Anterior cingulate cortex (tissue), 58 donors: ENCODE results near the gene DEFB124.
"Not testable (repeated sequence)": the region's sequence is repeated elsewhere in the genome, so short reads cannot be mapped to it uniquely, and the experiment has no call there.

ENCODE experiments used
- DNase-seq, 58 donors: peaks; one replicate each; lab custom pipeline; 2025; lab: John Stamatoyannopoulos, UW

The DEFB124 gene

DNA sequence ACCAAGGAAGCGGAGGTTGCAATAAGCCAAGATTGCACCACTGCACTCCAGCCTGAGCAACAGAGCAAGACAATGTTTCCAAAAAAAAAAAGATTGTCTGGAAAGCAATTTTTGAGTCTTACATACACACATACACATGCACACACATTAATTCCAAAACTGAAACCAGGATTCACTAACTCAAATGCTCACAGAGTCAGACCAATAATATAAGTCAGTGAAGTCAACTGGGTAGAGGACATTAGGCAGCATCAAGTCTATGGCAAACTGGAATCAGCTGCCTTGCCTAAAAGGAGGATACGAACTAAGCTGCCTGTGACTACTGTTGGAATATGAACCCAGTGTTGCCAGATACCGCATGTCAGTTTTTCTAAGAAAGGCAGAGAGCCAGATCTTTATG lies 15.8 kb upstream of the DEFB124 start:
- no peak for DNase-seq

DNA sequence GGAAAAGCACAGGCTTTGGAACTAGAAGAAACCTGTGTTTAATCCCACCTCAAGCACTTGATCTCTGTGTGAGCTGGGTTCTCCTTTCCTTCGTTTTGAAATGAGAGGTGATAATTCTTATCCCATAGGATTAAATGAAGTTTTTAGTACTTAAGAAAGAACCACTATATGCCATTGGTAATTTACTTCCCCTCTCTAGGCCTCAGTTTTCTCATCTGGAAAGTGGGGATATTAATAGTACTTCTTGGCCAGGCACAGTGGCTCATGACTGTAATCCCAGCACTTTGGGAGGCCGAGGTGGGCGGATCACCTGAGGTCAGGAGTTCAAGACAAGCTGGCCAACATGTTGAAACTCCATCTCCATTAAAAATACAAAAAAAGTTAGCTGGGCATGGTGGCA lies 14.2 kb upstream of the DEFB124 start:
- no peak for DNase-seq

- DNase-seq: no peak
Measured at GRCh38 chr20:31488115-31488514, 13.2 kb upstream of the DEFB124 start.

DNA sequence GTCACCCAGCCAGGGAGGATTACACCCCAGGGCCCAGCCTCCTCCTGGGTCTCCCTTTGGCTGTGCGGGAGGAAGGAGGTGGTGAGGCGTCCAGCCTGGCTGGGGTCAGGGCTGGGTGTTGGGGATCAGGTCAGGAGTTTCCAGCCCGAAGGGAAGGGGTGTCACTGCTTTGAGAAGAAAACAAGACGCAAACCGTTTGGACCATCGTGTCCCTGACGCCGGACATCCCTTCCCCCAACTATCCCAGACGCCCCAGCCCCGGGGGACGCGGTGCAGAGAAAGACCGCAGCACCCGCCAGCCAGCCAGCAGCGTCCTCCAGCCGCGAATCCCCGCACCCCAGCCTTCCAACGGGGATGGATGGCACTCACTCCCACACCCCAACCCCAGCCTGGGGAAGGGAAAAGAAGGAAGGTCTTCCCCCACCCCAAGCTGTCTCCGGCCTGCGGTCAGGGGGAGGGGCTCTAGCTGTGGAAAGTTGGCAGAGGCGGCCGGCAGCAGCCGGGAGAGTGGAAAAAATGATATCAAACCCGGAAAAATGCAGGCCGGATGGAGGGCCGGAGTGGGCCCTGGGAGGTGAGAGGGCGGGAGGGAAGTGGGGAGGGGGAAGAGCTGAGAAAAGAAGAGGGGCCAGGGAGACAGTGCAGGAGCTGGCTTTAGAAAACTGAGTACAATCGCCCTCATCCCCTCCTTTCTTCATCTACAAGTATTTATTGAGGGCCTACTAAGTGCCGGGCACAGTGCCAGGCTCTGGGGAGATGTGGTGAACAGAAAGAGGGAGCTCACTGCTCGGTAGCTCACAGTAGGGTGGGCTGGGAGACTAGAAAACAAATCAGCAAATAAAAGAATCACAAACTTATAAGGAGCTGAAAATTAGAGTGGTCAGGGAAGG lies 10.8 kb upstream of the DEFB124 start:
- DNase-seq: no peak

GRCh38 chr20:31484001-31484400 lies 9.1 kb upstream of the DEFB124 start:
- DNase-seq: no peak

DNA sequence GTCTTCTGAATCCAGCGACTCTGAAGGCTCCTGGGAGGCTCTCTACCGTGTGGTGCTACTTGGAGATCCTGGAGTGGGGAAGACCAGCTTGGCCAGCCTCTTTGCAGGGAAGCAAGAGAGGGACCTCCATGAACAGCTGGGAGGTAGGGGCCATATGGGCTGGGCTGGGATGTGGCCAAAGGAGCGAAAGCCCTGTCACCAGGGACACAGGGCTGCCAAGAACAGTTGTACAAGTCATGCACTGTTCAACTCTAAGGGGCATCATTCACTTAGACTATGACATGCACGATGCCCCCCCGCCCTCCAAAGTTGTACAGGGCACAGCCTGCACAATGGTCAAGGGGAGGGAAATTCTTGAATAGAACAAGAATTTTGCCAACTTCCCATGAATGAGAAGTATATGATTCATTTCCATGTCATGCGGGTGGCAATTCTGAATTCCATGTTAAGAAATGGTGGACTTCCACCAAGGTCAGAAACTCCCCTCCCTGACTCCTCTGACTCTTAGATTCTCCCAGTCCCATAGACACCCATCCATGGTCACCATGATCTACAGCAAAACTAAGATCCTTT lies 1.8 kb upstream of the DEFB124 start:
- DNase-seq: no peak

DNA sequence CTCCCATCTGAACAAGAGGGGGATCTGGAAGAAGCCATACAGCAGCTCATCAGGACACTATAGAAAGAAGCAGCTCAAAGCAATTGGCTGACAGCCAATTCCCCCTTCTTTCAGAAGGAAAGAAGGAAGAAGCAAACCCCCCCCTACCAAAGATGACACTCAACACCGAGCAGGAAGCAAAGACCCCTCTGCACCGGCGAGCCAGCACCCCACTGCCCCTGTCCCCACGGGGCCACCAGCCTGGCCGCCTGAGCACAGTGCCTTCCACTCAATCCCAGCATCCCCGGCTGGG lies 1.3 kb upstream of the DEFB124 start:
- no peak for DNase-seq

- DNase-seq: no peak
Measured at GRCh38 chr20:31475472-31476293, 756 bp upstream of the DEFB124 start.

- no peak for DNase-seq
Measured at GRCh38 chr20:31474097-31474436, 860 bp downstream of the DEFB124 start.

GRCh38 chr20:31473331-31474096 lies 1.4 kb downstream of the DEFB124 start:
- DNase-seq: no peak

GRCh38 chr20:31472395-31473330 lies 2.3 kb downstream of the DEFB124 start:
- DNase-seq: no peak

DNA sequence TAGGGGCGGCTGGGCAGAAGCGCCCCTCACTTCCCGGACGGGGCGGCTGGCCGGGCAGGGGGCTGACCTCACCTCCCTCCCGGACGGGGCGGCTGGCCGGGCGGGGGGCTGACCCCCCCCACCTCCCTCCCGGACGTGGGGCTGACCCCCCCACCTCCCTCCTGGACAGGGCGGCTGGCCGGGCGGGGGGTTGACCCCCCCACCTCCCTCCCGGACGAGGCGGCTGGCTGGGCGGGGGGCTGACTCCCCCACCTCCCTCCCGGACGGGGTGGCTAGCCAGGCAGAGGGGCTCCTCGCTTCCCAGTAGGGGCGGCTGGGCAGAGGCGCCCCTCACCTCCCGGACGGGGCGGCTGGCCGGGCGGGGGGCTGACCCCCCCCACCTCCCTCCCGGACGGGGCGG lies 4.0 kb downstream of the DEFB124 start:
- not testable (repeated sequence) for DNase-seq

- no peak for DNase-seq
Measured at GRCh38 chr20:31454361-31454760, 20.6 kb downstream of the DEFB124 start.

GRCh38 chr20:31452575-31452974 lies 22.4 kb downstream of the DEFB124 start:
- no peak for DNase-seq

- DNase-seq: no peak
Measured at GRCh38 chr20:31449511-31450414, 25.2 kb downstream of the DEFB124 start.

DNA sequence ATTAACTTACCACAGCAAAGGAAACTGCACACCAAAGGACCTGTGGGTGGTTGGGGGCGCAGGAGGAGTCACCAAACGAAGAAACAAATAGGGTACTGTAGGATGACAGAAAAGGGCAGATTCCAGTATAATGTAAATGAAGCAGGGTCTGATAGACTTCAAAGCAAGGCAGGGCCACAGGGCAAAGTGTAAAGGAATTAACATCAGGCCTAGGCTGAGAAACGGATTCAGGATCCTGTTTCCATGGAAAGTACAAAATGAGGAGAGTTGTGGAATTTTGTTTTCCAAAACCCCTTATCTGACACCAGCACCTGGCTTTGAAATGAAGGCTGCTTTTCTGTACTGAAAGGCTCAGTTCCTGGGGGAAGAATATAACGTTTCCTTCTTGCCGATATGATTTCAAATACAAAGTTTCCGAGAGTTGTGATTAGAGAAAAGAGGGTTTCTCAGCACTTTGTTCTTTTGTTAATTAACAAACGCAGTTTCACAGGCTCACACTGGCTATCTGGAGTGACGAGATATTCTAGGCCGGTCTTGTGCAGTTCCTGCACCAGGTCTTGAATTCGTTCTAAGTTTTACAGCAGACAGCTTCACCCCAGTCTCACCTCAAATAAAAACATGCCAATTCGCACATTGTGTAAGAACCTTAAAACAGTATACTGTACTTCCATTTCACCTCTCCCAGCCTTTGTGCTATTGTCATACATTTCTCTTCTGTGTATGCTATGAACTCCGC lies 28.7 kb downstream of the DEFB124 start:
- no peak for DNase-seq

- DNase-seq: no peak
Measured at GRCh38 chr20:31440012-31440659, 34.8 kb downstream of the DEFB124 start, which contains the start of gene DEFB123. Gene DEFB123, plus strand, starts transcription at chr20:31440632. Its CDS starts 67 bp downstream, at chr20:31440699.
